Measurements from ENCODE around the gene CCDC167. TPM values are rescaled to one million over a fixed set of nuclear protein-coding genes. Genes with fewer than 3 reads are reported as not detected.
"Not testable (repeated sequence)": the region's sequence is repeated elsewhere in the genome, so short reads cannot be mapped to it uniquely, and the experiment has no call there.

Gene CCDC167
- total RNA-seq, 1 experiment from 2014 or later = 19.6 TPM

GRCh38 chr6:37502703-37503291 lies 3.1 kb upstream of the CCDC167 start:
- Histone ChIP-seq H2AFZ (ENCODE audit: low read length) (no peak overlapping the region), H3K9ac (ENCODE audit: low read length) (no peak overlapping the region), H3K79me2 (ENCODE audit: low read length) (peaks cover 9% of the 10 kb centered on the region; the same call in 1 of the 2 replicates), H3K36me3 (ENCODE audit: insufficient read depth, low read length) (no peaks in the 10 kb centered on the region), H3K27me3 (ENCODE audit: low read length) (no peaks in the 10 kb centered on the region), H4K20me1 (ENCODE audit: insufficient read depth, low read depth, low read length) (no peaks in the 10 kb centered on the region), H3K9me2 (replicated peaks; ENCODE audit: insufficient read depth, low read length) (no peaks in the 10 kb centered on the region), H3K4me3 (ENCODE audit: low read length) (no peak overlapping the region), H3K27ac (ENCODE audit: low read length) (no peak overlapping the region), H3K4me1 (ENCODE audit: low read length) (peaks cover 35% of the 10 kb centered on the region), H3K4me2 (ENCODE audit: low read depth, low read length, poor library complexity, severe bottlenecking) (no peak overlapping the region), H3K9me3 (ENCODE audit: low read length) (no peaks in the 10 kb centered on the region)
- DNase-seq = no peak

- no peak overlapping the region for H2AFZ ChIP-seq (ENCODE audit: low read length)
- H3K79me2 ChIP-seq (ENCODE audit: low read length) = peaks cover 11% of the 10 kb centered on the region; the same call in 1 of the 2 replicates
- H3K36me3 ChIP-seq (ENCODE audit: insufficient read depth, low read length) = no peaks in the 10 kb centered on the region
- H3K4me2 ChIP-seq (ENCODE audit: low read depth, low read length, poor library complexity, severe bottlenecking) = no peak overlapping the region
- no peaks in the 10 kb centered on the region for H3K27me3 ChIP-seq (ENCODE audit: low read length)
- no peak for DNase-seq
- no peaks in the 10 kb centered on the region for H3K9me3 ChIP-seq (ENCODE audit: low read length)
- H3K27ac ChIP-seq (ENCODE audit: low read length) = no peak overlapping the region
- H3K4me1 ChIP-seq (ENCODE audit: low read length) = peaks cover 44% of the 10 kb centered on the region
- no peaks in the 10 kb centered on the region for H3K9me2 ChIP-seq (replicated peaks; ENCODE audit: insufficient read depth, low read length)
- no peak overlapping the region for H3K4me3 ChIP-seq (ENCODE audit: low read length)
- H4K20me1 ChIP-seq (ENCODE audit: insufficient read depth, low read depth, low read length) = no peaks in the 10 kb centered on the region
- H3K9ac ChIP-seq (ENCODE audit: low read length) = no peak overlapping the region
These were observed 2.2 kb upstream of the CCDC167 start for GRCh38 chr6:37501632-37502491.

GRCh38 chr6:37500904-37501303 lies 1.2 kb upstream of the CCDC167 start:
- not testable (repeated sequence) for H3K9me3 ChIP-seq (ENCODE audit: low read length); H2AFZ ChIP-seq (ENCODE audit: low read length)

GRCh38 chr6:37500294-37500608 lies 558 bp upstream of the CCDC167 start:
- Histone ChIP-seq H3K4me3 (ENCODE audit: low read length) (peak overlapping the region; percentile 89), H3K27me3 (ENCODE audit: low read length) (no peaks in the 10 kb centered on the region), H3K27ac (ENCODE audit: low read length) (no peak overlapping the region), H2AFZ (ENCODE audit: low read length) (peak overlapping the region; percentile 91), H3K4me1 (ENCODE audit: low read length) (peaks cover 46% of the 10 kb centered on the region), H4K20me1 (ENCODE audit: insufficient read depth, low read depth, low read length) (peaks cover 4% of the 10 kb centered on the region; the same call in 1 of the 2 replicates), H3K4me2 (ENCODE audit: low read depth, low read length, poor library complexity, severe bottlenecking) (peak overlapping the region; percentile 93), H3K9me3 (ENCODE audit: low read length) (no peaks in the 10 kb centered on the region), H3K79me2 (ENCODE audit: low read length) (peaks cover 11% of the 10 kb centered on the region; the same call in 1 of the 2 replicates), H3K9me2 (replicated peaks; ENCODE audit: insufficient read depth, low read length) (no peaks in the 10 kb centered on the region), H3K36me3 (ENCODE audit: insufficient read depth, low read length) (no peaks in the 10 kb centered on the region), H3K9ac (ENCODE audit: low read length) (peak overlapping the region; percentile 51)
- DNase-seq = no peak

More at GRCh38 chr6:37500904-37501303, 1.2 kb upstream of the CCDC167 start:
- H3K9me2 ChIP-seq (replicated peaks; ENCODE audit: insufficient read depth, low read length); DNase-seq; H3K36me3 ChIP-seq (ENCODE audit: insufficient read depth, low read length); H3K27ac ChIP-seq (ENCODE audit: low read length); H3K4me2 ChIP-seq (ENCODE audit: low read depth, low read length, poor library complexity, severe bottlenecking); H3K27me3 ChIP-seq (ENCODE audit: low read length); H4K20me1 ChIP-seq (ENCODE audit: insufficient read depth, low read depth, low read length); H3K4me3 ChIP-seq (ENCODE audit: low read length); H3K9ac ChIP-seq (ENCODE audit: low read length): not testable (repeated sequence)
- H3K4me1 ChIP-seq (ENCODE audit: low read length) = peaks cover 46% of the 10 kb centered on the region
- H3K79me2 ChIP-seq (ENCODE audit: low read length) = peaks cover 11% of the 10 kb centered on the region; the same call in 1 of the 2 replicates

GRCh38 chr6:37496951-37497885 lies 2.5 kb downstream of the CCDC167 start:
- DNase-seq = peak; percentile 56
- peaks cover 29% of the 10 kb centered on the region for H3K4me1 ChIP-seq (ENCODE audit: low read length)
- no peak overlapping the region for H2AFZ ChIP-seq (ENCODE audit: low read length)
- no peaks in the 10 kb centered on the region for H3K9me2 ChIP-seq (replicated peaks; ENCODE audit: insufficient read depth, low read length)
- peaks cover 4% of the 10 kb centered on the region; the same call in 1 of the 2 replicates for H4K20me1 ChIP-seq (ENCODE audit: insufficient read depth, low read depth, low read length)
- H3K27me3 ChIP-seq (ENCODE audit: low read length) = no peaks in the 10 kb centered on the region
- no peak overlapping the region for H3K4me3 ChIP-seq (ENCODE audit: low read length)
- peak overlapping the region; percentile 93 for H3K4me2 ChIP-seq (ENCODE audit: low read depth, low read length, poor library complexity, severe bottlenecking)
- H3K9me3 ChIP-seq (ENCODE audit: low read length) = no peaks in the 10 kb centered on the region
- no peak overlapping the region for H3K9ac ChIP-seq (ENCODE audit: low read length)
- no peaks in the 10 kb centered on the region for H3K36me3 ChIP-seq (ENCODE audit: insufficient read depth, low read length)
- H3K79me2 ChIP-seq (ENCODE audit: low read length) = peaks cover 13% of the 10 kb centered on the region; the same call in 1 of the 2 replicates
- H3K27ac ChIP-seq (ENCODE audit: low read length) = no peak overlapping the region

- Histone ChIP-seq H3K36me3 (ENCODE audit: insufficient read depth, low read length) (no peaks in the 10 kb centered on the region), H3K4me1 (ENCODE audit: low read length) (peaks cover 33% of the 10 kb centered on the region), H3K4me3 (ENCODE audit: low read length) (no peak overlapping the region), H3K9me2 (replicated peaks; ENCODE audit: insufficient read depth, low read length) (no peaks in the 10 kb centered on the region), H3K9ac (ENCODE audit: low read length) (no peak overlapping the region), H2AFZ (ENCODE audit: low read length) (no peak overlapping the region), H4K20me1 (ENCODE audit: insufficient read depth, low read depth, low read length) (peaks cover 4% of the 10 kb centered on the region; the same call in 1 of the 2 replicates), H3K79me2 (ENCODE audit: low read length) (peaks cover 13% of the 10 kb centered on the region; the same call in 1 of the 2 replicates), H3K9me3 (ENCODE audit: low read length) (no peaks in the 10 kb centered on the region), H3K27me3 (ENCODE audit: low read length) (no peaks in the 10 kb centered on the region), H3K27ac (ENCODE audit: low read length) (no peak overlapping the region), H3K4me2 (ENCODE audit: low read depth, low read length, poor library complexity, severe bottlenecking) (no peak overlapping the region)
- DNase-seq = no peak
These were observed 4.3 kb downstream of the CCDC167 start for GRCh38 chr6:37495244-37495934.

- Histone ChIP-seq H2AFZ (ENCODE audit: low read length) (no peak overlapping the region), H3K4me1 (ENCODE audit: low read length) (peaks cover 33% of the 10 kb centered on the region), H3K79me2 (ENCODE audit: low read length) (peaks cover 6% of the 10 kb centered on the region; the same call in 1 of the 2 replicates), H3K27me3 (ENCODE audit: low read length) (no peaks in the 10 kb centered on the region), H4K20me1 (ENCODE audit: insufficient read depth, low read depth, low read length) (peaks cover 4% of the 10 kb centered on the region; the same call in 1 of the 2 replicates), H3K36me3 (ENCODE audit: insufficient read depth, low read length) (no peaks in the 10 kb centered on the region), H3K9ac (ENCODE audit: low read length) (no peak overlapping the region), H3K9me3 (ENCODE audit: low read length) (no peaks in the 10 kb centered on the region), H3K9me2 (replicated peaks; ENCODE audit: insufficient read depth, low read length) (no peaks in the 10 kb centered on the region), H3K4me3 (ENCODE audit: low read length) (no peak overlapping the region), H3K27ac (ENCODE audit: low read length) (no peak overlapping the region), H3K4me2 (ENCODE audit: low read depth, low read length, poor library complexity, severe bottlenecking) (no peak overlapping the region)
- DNase-seq = no peak
These were observed 6.1 kb downstream of the CCDC167 start for GRCh38 chr6:37493661-37493995.
